HEK293 (cell line): ENCODE measurements around the gene OPN1LW.

Experiments
- CTCF ChIP-seq: fragments of 450-650 bp; formaldehyde crosslinking; IDR thresholded peaks from 2 replicates; pipeline ENCODE4 v1.5.1; 2016; ENCODE audit warnings: missing biosample characterization, missing genetic modification characterization
- SALL2 ChIP-seq: fragments of 450-650 bp; formaldehyde crosslinking; IDR thresholded peaks from 2 replicates; pipeline ENCODE4 v1.5.0; 2017; ENCODE audit warnings: missing biosample characterization, mild to moderate bottlenecking, missing genetic modification characterization, borderline replicate concordance
- YY1 ChIP-seq: fragments of 450-650 bp; formaldehyde crosslinking; IDR thresholded peaks from 2 replicates; pipeline ENCODE4 v1.5.1; 2018; ENCODE audit warnings: missing biosample characterization, missing genetic modification characterization
- ZFP3 ChIP-seq: fragments of 450-650 bp; formaldehyde crosslinking; IDR thresholded peaks from 2 replicates; pipeline ENCODE4 v1.5.1; 2016; ENCODE audit warnings: low read depth, missing biosample characterization, missing genetic modification characterization
- ZNF133 ChIP-seq: fragments of 450-650 bp; formaldehyde crosslinking; IDR thresholded peaks from 2 replicates; pipeline ENCODE4 v1.5.1; 2016; ENCODE audit warnings: missing biosample characterization, missing genetic modification characterization
- ZNF580 ChIP-seq: fragments of 450-650 bp; formaldehyde crosslinking; IDR thresholded peaks from 2 replicates; pipeline ENCODE4 v1.5.1; 2016; ENCODE audit warnings: missing biosample characterization, missing genetic modification characterization

GRCh38 chrX:154117566-154117965 is 26.5 kb upstream of the OPN1LW start:
- no peak for TF ChIP-seq CTCF
- no peak for TF ChIP-seq YY1 (tag by site-specific recombination)
- TF ChIP-seq ZNF133 (tag by site-specific recombination): no peak
- TF ChIP-seq ZFP3 (tag by site-specific recombination): no peak
- TF ChIP-seq SALL2 (tag by site-specific recombination): no peak
- TF ChIP-seq ZNF580 (tag by site-specific recombination): no peak
